Sigmoid colon (tissue), 3 donors: ENCODE data around the gene ANKRD6.

Source experiments
- POLR2A ChIP-seq, 2 donors: fragments of 450-650 bp; IDR thresholded peaks; one replicate each; pipeline ENCODE4 v1.6.1; 2016; ENCODE audit warnings: antibody characterized with exemption in 2 of 2, mild to moderate bottlenecking in 2 of 2, moderate library complexity in 2 of 2
- TF ChIP-seq, protein P1 (sequence below), 4 experiments: fragments of 450-650 bp in 3 of 4; fragments of 200-600 bp in 1 of 4; IDR thresholded peaks; one replicate each; pipeline ENCODE4 v1.5.1; 2016 to 2019; ENCODE audit warnings: antibody characterized with exemption in 4 of 4, mild to moderate bottlenecking in 3 of 4, moderate library complexity in 2 of 4

DNA sequence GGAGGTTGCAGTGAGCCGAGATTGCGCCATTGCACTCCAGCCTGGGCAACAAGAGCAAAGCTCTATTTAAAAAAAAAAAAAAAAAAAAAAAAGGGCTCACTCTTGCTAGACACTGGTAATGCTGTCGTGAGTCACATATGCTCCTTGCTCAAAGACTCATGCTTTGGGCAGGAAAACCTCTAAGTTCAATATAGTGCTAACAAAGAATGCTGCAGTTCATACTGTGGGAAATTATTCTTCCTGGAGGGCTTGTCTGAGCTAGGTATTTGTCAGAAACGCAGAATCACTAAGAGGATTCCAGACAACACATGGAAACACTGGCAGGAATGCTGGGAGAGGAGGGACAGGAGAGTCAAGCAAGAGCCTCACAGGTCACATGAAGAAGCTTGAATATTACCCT is 207.9 kb downstream of the ANKRD6 start:
- TF ChIP-seq, protein P1, sequence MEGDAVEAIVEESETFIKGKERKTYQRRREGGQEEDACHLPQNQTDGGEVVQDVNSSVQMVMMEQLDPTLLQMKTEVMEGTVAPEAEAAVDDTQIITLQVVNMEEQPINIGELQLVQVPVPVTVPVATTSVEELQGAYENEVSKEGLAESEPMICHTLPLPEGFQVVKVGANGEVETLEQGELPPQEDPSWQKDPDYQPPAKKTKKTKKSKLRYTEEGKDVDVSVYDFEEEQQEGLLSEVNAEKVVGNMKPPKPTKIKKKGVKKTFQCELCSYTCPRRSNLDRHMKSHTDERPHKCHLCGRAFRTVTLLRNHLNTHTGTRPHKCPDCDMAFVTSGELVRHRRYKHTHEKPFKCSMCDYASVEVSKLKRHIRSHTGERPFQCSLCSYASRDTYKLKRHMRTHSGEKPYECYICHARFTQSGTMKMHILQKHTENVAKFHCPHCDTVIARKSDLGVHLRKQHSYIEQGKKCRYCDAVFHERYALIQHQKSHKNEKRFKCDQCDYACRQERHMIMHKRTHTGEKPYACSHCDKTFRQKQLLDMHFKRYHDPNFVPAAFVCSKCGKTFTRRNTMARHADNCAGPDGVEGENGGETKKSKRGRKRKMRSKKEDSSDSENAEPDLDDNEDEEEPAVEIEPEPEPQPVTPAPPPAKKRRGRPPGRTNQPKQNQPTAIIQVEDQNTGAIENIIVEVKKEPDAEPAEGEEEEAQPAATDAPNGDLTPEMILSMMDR (IDR thresholded peaks at IDR 0.05), result no peak
- TF ChIP-seq POLR2A (IDR thresholded peaks at IDR 0.05), result no peak
